COR-L47 (cell line): ENCODE measurements around the gene CYP19A1.

ENCODE experiments used
- DNase-seq: peaks from one replicate; lab custom pipeline; 2025; lab: John Stamatoyannopoulos, UW

Gene CYP19A1

DNA sequence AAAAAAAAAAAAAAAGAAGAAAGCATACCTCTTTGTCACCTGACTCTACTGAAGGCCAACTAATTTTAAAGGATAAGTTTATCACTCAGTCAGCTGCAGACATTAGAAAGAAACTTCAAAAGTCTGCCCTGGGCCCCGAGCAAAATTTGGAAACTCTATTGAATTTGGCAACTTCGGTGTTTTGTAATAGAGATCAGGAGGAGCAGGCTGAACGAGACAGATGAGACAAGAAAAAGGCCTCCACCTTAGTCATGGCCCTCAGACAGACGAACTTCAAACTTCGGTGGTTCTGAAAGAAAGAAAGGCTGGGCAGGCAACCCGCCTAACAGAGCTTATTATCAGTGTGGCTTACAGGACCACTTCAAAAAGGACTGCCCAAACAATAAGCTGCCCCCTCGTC is 21.6 kb upstream of the CYP19A1 start:
- no peak for DNase-seq

DNA sequence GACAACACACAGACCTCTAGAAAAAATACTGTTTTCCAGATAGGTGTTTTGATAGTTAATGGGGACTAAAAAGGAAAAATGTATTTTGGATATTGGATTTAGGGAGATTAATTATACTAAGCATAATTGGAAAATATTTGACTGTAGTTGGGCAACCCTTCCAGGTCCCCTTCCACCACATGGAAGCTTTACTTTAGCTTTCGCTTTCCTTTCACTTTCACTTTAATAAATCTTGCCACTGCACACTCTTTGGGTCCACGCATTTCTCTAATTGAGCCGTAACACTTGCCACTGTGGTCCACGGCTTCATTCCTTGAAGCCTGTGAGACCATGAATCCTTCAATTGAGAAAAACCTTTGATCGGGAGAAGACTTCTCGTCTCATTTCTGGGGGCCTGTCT is 18.6 kb upstream of the CYP19A1 start:
- no peak for DNase-seq

DNA sequence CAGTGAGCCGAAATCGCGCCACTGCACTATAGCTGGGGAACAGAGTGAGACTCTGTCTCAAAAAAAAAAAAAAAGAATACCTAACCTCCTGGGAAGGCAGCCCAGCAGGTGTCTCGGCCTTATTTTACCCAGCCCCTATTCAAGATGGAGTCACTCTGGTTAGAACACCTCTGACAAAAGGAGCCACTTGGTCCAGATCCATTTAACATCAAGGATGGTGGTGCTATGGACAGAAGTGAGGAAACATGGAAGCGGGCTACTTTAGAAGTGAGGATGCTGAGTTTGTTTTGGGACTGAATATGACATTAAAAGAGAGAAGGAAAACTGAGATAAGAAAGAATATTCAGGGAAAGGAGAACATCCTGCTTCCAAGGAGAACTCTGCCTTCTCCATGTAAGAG is 17.8 kb upstream of the CYP19A1 start:
- DNase-seq, result no peak

DNA sequence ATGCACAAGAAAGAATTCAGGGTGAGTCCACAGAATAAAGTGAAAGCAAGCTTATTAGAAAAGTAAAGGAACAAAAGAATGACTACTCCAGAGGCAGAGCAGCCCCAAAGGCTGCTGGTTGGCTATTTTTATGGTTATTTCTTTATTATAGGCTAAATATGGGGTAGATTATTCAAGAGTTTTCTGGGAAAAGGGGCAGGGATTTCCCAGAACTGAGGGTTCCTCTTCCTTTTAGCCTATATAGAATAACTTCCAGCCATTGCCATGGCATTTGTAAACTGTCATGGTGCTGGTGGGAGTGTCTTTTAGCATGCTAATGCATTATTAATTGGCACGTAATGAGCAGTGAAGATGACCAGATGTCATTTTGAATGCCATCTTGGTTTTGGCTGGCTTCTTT is 16.7 kb upstream of the CYP19A1 start:
- no peak for DNase-seq

DNA sequence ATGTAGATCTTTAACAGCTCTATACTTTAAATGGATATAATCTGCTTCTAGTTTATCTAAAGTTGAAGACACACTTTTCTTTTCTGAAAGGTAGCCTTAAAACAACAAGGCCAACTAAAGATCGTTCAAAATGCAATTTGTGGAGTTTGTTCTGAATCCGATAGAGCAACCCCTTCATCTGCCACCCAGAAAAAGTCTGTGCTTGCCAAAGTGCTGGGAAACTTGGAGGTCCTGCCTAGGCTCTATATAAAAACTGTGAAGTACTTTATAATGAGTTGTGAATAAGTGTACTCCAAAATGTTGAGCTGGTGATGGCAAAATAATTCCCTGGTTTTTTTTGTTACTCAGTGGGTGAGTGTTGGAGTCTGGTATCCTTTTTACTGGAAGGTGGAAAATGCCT is 15.6 kb upstream of the CYP19A1 start:
- DNase-seq, result no peak

DNA sequence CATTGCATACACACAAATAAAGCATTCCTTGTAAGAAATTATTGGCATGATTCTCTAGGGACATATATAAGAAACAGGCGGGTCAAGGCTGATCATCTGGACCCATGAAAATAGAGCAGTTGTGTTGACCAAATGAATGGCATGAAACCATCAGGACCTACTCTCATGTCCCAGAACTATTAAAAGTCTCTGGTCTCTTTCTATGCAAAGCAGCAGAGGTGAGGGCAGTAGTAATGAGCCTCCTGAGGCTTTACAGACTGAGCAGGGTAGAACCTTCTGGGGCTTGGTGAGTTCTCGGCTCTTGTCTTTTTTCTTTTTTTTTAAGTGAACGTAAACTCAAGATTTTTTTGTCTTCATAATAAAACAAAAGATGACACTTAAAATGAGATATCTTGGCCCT is 12.3 kb upstream of the CYP19A1 start:
- DNase-seq, result no peak

DNA sequence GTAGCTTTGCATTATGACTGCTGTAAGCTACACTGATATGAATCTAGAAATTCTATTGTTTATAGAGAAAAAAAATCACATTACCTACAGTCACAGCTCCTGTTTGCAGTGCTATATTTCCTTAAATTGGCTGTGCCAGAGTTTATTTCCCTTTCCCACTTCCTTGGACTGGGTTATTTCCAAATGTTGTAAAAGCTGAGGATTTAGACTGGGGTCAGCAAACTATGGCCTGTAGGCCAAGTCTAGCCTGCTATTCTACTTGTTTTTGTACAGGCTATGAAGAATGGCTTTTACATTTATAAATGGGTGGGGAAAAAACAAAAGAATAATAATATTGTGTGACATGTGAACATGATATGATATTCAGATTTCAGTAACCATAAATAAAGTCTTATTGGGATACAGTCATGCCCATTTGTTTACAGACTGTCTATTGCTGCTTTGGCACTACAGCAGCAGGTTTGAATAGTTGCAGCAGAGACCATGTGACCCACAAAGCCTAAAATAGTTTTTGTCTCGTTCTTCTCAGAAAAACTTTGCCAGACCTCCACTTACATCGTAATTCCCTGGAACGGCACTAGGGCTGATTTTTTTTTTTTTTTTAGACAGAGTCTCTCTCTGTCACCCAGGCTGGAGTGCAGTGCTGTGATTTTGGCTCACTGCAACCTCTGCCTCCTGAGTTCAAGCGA is 10.9 kb upstream of the CYP19A1 start:
- no peak for DNase-seq

DNA sequence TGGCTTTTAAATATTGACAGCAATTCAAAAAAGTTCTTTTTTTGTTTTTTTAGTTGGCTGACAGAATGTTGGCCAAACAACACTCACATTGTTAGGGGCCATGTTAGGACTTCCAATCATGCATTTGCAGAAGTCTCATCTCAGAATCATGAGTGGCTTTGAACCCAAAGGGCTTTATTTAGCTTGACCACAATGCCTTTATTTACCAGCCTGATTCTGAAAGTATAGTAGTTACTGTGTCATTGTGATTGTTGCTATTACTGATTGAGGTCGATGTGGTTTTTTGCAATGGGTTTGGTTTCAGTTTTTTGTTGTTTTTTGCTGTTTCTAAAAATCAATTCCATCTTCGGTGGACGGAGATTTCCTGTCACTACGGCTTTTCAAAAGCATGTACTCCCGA is 10.3 kb upstream of the CYP19A1 start:
- no peak for DNase-seq

DNA sequence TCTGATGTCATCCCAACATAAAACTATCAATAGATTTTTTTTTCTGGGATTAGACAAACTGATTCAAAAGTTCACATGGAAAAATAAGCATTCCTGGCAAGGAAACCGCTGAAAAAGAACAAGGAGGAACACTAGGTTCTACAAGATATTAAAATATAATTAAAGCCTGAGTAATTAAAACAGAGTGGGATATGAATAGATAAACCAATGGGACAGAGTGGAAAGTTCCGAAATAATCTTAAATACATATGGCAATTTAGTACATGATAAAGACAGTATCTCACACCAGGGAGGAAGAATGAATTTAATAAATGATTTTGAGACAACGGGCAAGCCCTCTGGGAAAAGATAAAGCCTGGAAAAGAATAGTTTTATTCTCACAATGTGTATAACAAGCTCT is 7.7 kb upstream of the CYP19A1 start:
- no peak for DNase-seq

DNA sequence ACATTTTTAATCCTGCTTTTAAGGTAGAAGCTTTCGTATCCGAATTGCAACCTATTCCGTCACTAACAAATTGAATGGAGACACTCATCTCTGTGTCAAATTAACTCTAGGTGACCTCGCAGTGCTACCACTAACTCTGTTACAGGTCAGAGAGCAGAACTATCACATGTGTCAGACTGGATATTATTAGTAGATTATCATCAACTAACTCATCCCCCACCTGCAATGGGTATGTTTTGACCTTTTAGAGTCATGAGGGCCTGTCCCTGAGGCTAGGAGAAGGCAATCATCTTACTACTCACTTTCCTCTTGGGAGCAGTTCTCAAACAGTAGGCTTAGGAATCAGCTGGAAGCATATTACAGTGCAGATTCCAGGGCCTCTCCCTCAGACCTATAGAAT is 5.1 kb upstream of the CYP19A1 start:
- DNase-seq, result no peak

DNA sequence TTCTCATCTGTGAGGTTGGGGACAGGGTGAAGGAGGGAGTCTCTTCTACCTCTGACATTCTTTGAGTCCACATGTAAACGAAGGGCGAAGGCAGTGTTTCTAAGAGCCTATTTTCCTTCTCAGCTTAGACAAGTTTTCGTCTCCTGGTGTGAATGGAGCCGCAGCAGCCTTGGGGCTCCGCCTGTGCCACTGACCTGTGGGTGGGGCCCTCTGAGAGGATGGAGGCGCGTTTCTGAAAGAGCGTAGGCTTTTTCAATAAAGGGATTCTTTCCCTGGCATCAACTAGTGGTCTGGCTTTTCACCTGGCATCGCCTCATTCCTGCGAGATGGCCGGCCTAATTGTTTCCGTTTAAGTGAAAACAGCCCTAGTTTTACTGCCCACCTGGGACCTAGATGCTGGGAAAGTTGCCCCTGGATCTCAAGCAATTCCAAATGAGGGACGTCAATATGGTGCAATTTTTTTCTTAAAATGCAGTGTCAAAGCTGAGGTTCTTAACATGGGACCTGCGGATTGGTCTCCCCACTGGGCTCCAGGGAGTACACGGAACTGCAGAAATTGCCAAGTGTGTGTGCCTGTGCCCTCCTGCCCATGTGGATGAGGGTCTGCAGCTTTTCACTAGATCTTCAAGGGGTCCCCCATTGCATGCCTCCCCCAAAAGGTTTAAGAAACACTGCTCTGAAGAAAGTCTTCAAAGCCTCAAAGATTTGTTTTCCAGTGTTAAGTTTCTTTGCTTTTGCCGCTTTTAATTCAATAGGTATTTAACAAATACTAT is 4.0 kb upstream of the CYP19A1 start:
- peak; percentile 7 for DNase-seq

DNA sequence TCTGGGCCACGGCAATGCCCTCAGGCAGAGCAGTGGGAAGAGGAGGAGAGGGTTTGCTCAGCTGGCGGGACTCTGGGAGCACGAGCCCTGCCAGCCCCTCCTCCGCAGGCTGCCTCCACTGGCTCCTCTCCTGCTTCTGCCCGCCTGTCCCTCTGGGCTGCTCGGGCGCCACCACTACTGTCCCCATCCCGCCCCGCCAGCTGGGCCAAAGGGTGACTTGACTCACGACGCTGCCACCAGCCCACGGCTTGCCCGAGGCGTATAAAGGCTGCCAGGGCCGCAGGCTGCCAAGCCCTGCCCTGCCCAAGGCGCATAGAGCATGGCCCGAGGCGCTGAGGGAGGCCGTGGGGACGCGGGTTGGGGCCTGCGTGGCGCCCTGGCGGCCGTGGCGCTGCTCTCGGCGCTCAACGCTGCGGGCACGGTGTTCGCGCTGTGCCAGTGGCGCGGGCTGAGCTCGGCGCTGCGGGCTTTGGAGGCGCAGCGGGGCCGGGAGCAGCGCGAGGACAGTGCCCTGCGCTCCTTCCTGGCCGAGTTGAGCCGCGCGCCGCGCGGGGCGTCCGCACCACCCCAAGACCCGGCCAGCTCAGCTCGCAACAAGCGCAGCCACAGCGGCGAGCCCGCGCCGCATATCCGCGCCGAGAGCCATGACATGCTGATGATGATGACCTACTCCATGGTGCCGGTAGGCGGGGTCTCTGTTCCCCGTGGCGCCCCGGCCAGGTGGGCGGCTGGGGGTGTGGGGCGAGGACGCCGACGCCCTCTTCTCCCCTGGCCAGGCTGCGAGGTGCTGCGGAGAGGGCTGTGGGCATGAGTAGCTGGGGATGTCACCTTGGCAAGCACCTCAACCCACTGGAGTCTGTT is 3.2 kb upstream of the CYP19A1 start, which contains the start of gene GLDN:
Gene GLDN, plus strand, starts transcription at position 290 of the 861 bp plus-strand sequence. Its CDS starts 30 bp downstream, at position 320.
- DNase-seq, result peak; percentile 18

DNA sequence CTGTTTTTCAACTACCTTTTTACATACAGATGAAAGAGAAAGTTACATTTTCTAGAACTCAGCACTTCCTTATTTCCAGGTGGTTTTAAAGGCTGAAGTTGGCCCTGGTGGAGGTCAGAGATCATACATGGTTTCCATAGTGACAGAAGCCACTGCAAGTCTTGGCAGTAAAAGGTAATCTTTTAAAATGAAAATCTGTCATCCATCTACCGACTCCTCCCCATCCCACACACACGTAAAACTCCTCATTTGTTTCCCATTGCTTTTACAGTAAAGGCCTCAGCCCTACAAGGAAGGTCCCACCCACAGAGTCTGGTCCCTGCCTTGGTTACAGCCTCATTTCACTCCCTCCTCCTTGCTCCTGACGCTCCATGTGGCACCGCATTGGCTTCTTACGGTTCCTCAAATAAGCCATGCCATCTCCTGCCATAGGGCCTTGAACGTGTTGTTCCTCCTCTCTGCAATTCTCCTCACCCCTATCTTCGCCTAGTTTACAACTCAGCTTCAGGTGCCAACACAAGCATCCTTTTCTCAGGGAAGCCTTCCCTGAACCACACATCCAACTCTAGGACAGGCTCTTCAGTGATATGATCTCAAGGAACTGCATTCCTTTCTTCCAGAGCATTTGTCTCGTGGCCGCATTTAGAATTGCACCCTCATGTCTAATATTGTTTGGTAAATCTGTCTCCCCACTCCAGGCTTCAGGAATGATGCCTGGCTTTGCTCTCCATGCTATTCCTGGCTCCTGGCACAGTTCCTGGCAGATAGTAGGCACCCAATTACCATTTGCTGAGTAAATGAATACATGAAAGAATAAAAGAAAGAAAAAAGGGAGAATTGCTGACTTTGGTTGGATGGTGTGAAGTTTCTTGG is 2.6 kb downstream of the CYP19A1 start:
- no peak for DNase-seq

DNA sequence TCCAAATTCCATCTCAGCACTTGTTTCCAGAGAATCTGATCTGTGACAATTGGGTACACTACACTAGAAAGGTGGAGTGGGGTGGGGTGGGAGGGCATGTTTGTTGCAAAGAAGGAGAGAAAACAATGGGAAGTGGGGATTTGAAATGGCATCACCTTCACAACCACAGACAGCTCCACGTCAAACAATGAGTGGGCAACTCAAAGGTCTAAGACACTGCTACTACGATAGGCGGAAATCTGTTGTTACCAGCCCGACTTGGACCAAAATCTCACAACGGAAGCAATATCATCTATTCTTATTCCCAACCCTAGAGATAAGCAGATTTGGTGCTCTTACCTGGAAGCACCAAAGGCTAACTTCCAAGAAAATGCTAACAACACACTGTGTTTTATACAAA is 3.3 kb downstream of the CYP19A1 start:
- no peak for DNase-seq

DNA sequence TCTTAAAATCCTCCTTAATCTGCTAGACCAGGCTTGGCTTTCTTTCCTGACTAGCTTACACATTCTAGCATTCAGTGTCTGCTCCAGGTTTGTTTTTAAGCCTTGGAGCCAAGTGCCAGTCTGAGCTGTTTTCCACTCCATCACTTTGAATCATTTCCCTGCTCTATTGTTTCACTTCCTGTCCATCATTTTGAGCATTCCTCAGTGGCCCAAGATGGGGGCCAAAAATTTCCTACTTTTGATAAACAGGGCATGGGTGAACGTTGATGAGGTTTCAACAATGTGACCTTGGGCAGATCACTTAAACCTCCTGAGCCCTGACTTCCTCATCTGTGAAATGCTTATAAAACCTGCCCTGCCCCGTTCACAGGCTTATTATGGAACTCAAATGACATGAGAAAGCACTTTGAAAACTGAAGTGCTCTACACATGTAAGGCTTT is 4.4 kb downstream of the CYP19A1 start:
- DNase-seq, result no peak

DNA sequence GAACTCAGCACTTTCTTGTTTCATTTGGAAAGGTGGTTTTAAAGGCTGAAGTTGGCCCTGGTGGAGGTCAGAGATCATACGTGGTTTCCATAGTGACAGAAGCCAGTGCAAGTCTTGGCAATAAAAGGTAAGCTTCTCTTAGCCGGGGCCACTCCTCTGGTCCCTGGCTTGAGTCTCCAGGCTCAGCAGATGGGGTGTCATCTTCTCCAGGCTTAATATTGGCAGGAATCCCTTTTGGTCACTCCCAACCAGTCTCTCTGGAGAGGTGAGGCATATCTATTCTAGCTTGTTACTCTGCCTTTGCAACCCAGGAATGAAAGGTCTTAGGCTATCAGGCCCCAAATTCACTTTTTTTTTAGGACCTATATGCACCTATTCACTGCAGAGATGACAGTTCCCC is 4.8 kb downstream of the CYP19A1 start:
- no peak for DNase-seq

DNA sequence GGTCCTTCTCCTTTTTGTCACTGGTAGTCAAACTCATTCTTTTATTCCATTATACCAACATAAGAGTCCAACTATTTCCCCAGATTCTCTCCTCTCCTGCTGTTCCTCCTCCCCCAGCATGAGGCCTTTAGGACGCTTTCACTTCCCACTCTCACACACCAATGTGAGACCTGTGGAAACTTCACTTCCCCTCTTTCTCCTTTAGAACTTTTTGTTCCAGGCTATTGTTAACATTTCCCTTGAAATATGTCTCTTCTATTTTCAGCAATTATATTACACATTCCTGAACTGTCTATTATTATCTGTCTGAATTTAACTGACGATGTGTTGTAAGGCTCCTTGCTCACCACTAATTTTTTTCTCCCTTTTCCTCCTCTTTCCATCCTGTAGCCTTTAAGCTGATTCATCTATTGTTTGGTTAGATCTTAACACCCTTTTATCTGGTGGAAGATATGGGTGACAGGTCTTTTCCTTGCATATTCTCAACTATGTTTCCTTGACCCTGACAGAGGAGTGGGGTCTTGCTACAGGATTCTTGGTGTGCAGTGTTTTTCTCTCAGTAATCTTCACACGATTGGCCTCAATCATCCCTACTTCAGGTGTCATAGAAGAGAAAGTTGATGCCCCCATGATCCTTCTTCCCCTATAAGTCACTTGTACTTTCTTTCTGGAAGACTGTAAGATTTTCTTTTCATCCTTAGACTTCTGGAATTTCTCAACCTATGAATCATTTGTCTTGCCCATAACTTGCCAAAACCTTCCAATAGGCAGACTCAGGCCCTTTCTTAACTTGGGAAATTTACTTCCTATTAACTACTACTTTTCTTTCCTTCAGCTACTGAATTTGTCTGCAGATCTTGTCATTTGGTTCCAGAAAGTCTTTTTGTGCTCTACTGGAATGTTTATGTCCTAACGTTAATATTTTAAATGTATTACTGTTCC is 5.9 kb downstream of the CYP19A1 start:
- no peak for DNase-seq

DNA sequence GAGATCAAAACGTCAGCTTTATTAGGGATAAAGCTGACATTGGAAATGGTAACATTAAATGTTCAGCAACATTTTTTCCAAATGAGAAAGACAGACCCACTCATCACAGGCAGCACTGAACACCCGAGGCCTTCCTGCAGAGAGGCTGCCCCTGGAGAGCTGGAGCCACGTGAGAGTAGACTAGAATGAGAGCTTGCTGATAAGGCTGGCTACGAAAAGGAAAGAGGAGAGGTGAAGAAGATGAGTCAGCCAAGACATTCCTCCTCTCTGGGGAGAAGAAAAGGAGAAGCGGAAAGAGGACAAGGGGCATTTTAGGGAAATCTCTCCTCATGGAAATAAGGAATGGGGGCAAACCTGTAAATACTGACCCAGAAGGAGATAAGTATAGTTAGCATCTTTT is 7.3 kb downstream of the CYP19A1 start:
- no peak for DNase-seq

DNA sequence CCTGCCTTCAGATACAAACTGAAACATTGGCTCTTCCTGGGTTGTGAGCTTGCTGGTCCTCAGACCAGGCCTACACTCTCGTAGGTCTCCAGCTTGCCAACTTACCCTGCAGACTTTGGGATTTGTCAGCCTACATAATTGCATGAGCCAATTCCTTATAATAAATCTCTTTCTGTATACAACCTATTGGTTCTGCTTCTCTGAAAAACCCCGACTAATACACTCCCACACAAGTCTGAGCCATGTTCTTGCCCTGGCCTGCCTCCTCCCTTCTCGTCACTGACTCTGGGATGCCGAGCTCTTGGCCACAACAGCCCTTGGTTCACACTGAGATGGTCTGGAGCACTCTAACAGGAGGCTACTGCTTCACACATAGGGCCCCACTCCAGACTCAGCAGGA is 9.5 kb downstream of the CYP19A1 start:
- no peak for DNase-seq

DNA sequence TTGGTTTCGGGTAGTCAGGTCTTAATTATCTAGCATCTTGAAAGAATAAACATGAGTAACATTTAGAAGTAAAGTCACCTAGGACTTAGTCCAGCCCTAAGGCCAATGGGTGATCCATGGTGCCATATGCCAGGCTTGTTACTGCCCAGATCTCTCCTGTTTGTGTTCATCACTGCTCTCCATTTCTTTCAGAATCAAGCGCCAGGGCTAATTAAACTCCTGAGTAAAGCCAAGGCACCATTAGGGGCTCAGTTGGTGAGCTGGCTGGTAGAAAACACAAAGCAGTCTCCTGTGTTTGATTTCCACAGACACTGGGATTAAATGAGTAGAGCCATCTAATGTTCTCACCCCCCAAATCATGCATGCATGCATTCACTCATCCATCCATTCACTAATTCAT is 11.3 kb downstream of the CYP19A1 start:
- peak; percentile 17 for DNase-seq

DNA sequence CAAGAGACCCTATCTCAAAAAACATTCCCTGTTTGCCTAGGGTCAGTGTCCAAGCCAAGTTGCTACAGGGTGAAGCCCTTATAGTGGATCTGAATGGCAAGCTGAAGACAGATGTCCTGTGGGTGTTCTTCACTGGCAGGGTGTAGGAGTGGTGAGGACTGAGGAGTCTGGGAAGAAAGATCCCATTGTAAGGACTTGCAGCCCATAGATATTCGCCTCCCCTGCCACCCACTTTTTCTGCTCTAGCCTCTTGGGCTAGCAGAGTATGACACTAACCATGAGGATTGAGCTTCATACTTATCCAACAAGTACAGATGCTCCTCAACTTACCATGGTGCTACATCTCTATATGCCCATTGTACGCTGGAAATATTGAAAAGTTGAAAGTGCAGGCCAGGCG is 13.2 kb downstream of the CYP19A1 start:
- DNase-seq, result no peak
